ENCODE data around the gene KRT75. TPM values are rescaled to one million over a fixed set of nuclear protein-coding genes. Genes with fewer than 3 reads are reported as not detected.

Gene KRT75
- polyA plus RNA-seq, 1 donor (not counting 4 experiments of a cell fraction or from before 2014, with no cell fraction given): 59.4 TPM

- peak; percentile 43 for FAIRE-seq
- peaks cover 88% of the 10 kb centered on the region for H3K4me1 ChIP-seq (ENCODE audit: control insufficient read depth, extremely low read depth, insufficient read depth, low read length)
Measured at GRCh38 chr12:52439845-52440244, 5.7 kb upstream of the KRT75 start.

DNA sequence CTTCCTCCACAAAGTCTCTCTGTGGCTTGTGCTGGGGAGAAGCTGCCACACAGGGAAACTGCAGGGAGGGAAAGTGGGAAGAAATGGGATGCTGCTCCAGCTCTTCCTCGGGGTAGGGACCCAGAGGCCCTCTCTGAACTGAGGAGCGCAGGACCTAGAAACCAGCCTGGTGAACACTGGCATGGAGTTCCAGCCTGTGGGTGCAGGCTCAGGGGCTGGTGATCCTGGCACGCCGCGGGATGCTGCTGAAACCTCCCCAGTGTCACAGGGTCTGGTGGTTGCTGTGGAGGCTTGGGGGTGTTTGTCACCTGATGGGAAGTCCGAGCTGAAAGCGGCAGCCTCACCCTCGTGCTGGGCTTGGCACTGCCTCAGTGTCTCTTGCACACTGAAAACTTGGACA is 5.2 kb upstream of the KRT75 start:
- Histone ChIP-seq H3K4me2 (ENCODE audit: control insufficient read depth, extremely low read depth, insufficient read depth, low read depth, low read length) (no peak overlapping the region), H3K9me3 (ENCODE audit: control insufficient read depth, low read depth, low read length) (no peaks in the 10 kb centered on the region), H3K36me3 (ENCODE audit: control insufficient read depth in 2 of 2, extremely low read depth in 1 of 2, insufficient read depth in 2 of 2, low read length in 2 of 2) (peaks cover 0 to 2% of the 10 kb centered on the region in 2 experiments), H3K4me1 (ENCODE audit: control insufficient read depth, extremely low read depth, insufficient read depth, low read length) (peaks cover 93% of the 10 kb centered on the region), H3K9me1 (ENCODE audit: control insufficient read depth, extremely low read depth, insufficient read depth, low read length) (no peaks in the 10 kb centered on the region), H3K79me2 (ENCODE audit: control insufficient read depth, insufficient read depth, low read length) (peaks cover 2% of the 10 kb centered on the region), H3K9ac (ENCODE audit: control insufficient read depth, extremely low read depth, insufficient read depth, low read length) (no peak overlapping the region), H3K4me3 (ENCODE audit: control insufficient read depth in 2 of 3, extremely low read depth in 1 of 3, insufficient read depth in 2 of 3, low read depth in 1 of 3, low read length in 3 of 3) (no peak overlapping the region), H3K27ac (ENCODE audit: control insufficient read depth, insufficient read depth, low read length) (peak overlapping the region; percentile 97), H4K20me1 (ENCODE audit: control insufficient read depth, extremely low read depth, insufficient read depth, low read length) (no peaks in the 10 kb centered on the region), H3K27me3 (ENCODE audit: control insufficient read depth, extremely low read depth, insufficient read depth, low read length) (no peaks in the 10 kb centered on the region), H2AFZ (ENCODE audit: control insufficient read depth, low read length) (no peak overlapping the region)
- DNase-seq (ENCODE audit: low read depth, low spot score): no peak
- no peak for TF ChIP-seq CTCF (optimal IDR thresholded peaks at IDR 0.05 in 1 of 3, IDR thresholded peaks at IDR 0.05 in 1 of 3, conservative IDR thresholded peaks at IDR 0.05 in 1 of 3; ENCODE audit: extremely low read depth in 1 of 3, insufficient read depth in 2 of 3, low read length in 3 of 3)
- no peak for TF ChIP-seq EZH2 (IDR thresholded peaks at IDR 0.05; ENCODE audit: low read length)
- no peak for FAIRE-seq
- dilution Hi-C loops (cut with MboI; ENCODE audit: extremely low pct_ligation_motif_present, low sequenced_read_pairs): no loop called here

More at GRCh38 chr12:52439845-52440244, 5.7 kb upstream of the KRT75 start:
- dilution Hi-C loops (cut with MboI; ENCODE audit: extremely low pct_ligation_motif_present, low sequenced_read_pairs): no loop called here
- no peak for DNase-seq (ENCODE audit: low read depth, low spot score)
- TF ChIP-seq EZH2 (IDR thresholded peaks at IDR 0.05; ENCODE audit: low read length): no peak
- no peak for TF ChIP-seq CTCF (optimal IDR thresholded peaks at IDR 0.05 in 1 of 3, IDR thresholded peaks at IDR 0.05 in 1 of 3, conservative IDR thresholded peaks at IDR 0.05 in 1 of 3; ENCODE audit: extremely low read depth in 1 of 3, insufficient read depth in 2 of 3, low read length in 3 of 3)
- Histone ChIP-seq H3K27me3 (ENCODE audit: control insufficient read depth, extremely low read depth, insufficient read depth, low read length) (no peaks in the 10 kb centered on the region), H2AFZ (ENCODE audit: control insufficient read depth, low read length) (no peak overlapping the region), H3K4me3 (ENCODE audit: control insufficient read depth in 2 of 3, extremely low read depth in 1 of 3, insufficient read depth in 2 of 3, low read depth in 1 of 3, low read length in 3 of 3) (no peak overlapping the region), H3K9me3 (ENCODE audit: control insufficient read depth, low read depth, low read length) (no peaks in the 10 kb centered on the region), H3K4me2 (ENCODE audit: control insufficient read depth, extremely low read depth, insufficient read depth, low read depth, low read length) (no peak overlapping the region), H3K9me1 (ENCODE audit: control insufficient read depth, extremely low read depth, insufficient read depth, low read length) (no peaks in the 10 kb centered on the region), H3K79me2 (ENCODE audit: control insufficient read depth, insufficient read depth, low read length) (peaks cover 2% of the 10 kb centered on the region), H4K20me1 (ENCODE audit: control insufficient read depth, extremely low read depth, insufficient read depth, low read length) (no peaks in the 10 kb centered on the region), H3K27ac (ENCODE audit: control insufficient read depth, insufficient read depth, low read length) (peak overlapping the region; percentile 97), H3K9ac (ENCODE audit: control insufficient read depth, extremely low read depth, insufficient read depth, low read length) (peak overlapping the region; percentile 78), H3K36me3 (ENCODE audit: control insufficient read depth in 2 of 2, extremely low read depth in 1 of 2, insufficient read depth in 2 of 2, low read length in 2 of 2) (peaks cover 0 to 2% of the 10 kb centered on the region in 2 experiments)
